ENCODE measurements around the gene C1QTNF6. TPM values are rescaled to one million over a fixed set of nuclear protein-coding genes. Genes with fewer than 3 reads are reported as not detected.

Gene C1QTNF6
- total RNA-seq, 2 donors from 2014 or later, result 9.3 to 16.7 TPM

- no peaks in the 10 kb centered on the region for H3K27me3 ChIP-seq
- DNase-seq, result no peak
- no peak overlapping the region for H3K27ac ChIP-seq
- no peak overlapping the region for H3K9ac ChIP-seq (ENCODE audit: low read depth in 2 of 2, low read length in 2 of 2)
- no peak for TF ChIP-seq CTCF (IDR thresholded peaks at IDR 0.05)
- H3K36me3 ChIP-seq, result no peaks in the 10 kb centered on the region
- no peak overlapping the region for H3K4me3 ChIP-seq
- intact Hi-C loops (cut with DNase I), result no loop called here
- no peaks in the 10 kb centered on the region for H3K9me3 ChIP-seq
- H3K4me1 ChIP-seq, result no peaks in the 10 kb centered on the region
Measured at GRCh38 chr22:37224757-37225420, 36.8 kb upstream of the C1QTNF6 start.

- peak overlapping the region; percentile 17 for H3K27ac ChIP-seq
- H3K4me1 ChIP-seq, result no peaks in the 10 kb centered on the region
- H3K9me3 ChIP-seq, result no peaks in the 10 kb centered on the region
- DNase-seq, result no peak
- H3K36me3 ChIP-seq, result no peaks in the 10 kb centered on the region
- no peak overlapping the region for H3K9ac ChIP-seq (ENCODE audit: low read depth in 2 of 2, low read length in 2 of 2)
- H3K27me3 ChIP-seq, result no peaks in the 10 kb centered on the region
- no peak for TF ChIP-seq CTCF (IDR thresholded peaks at IDR 0.05)
- intact Hi-C loops (cut with DNase I), result no loop called here
- H3K4me3 ChIP-seq, result no peak overlapping the region
Measured at GRCh38 chr22:37223965-37224551, 36.0 kb upstream of the C1QTNF6 start.

GRCh38 chr22:37222440-37222971, 34.5 kb upstream of the C1QTNF6 start:
- no peaks in the 10 kb centered on the region for H3K4me1 ChIP-seq
- H3K36me3 ChIP-seq, result no peaks in the 10 kb centered on the region
- no peak for TF ChIP-seq CTCF (IDR thresholded peaks at IDR 0.05)
- intact Hi-C loops (cut with DNase I), result no loop called here
- no peaks in the 10 kb centered on the region for H3K9me3 ChIP-seq
- DNase-seq, result no peak
- H3K9ac ChIP-seq (ENCODE audit: low read depth in 2 of 2, low read length in 2 of 2), result no peak overlapping the region
- H3K27ac ChIP-seq, result peak overlapping the region; percentile 63
- no peaks in the 10 kb centered on the region for H3K27me3 ChIP-seq
- no peak overlapping the region for H3K4me3 ChIP-seq

GRCh38 chr22:37221424-37222333, 33.6 kb upstream of the C1QTNF6 start:
- no peaks in the 10 kb centered on the region for H3K9me3 ChIP-seq
- H3K27me3 ChIP-seq, result no peaks in the 10 kb centered on the region
- no peaks in the 10 kb centered on the region for H3K4me1 ChIP-seq
- peak overlapping the region; percentile 63 for H3K27ac ChIP-seq
- no peak overlapping the region for H3K9ac ChIP-seq (ENCODE audit: low read depth in 2 of 2, low read length in 2 of 2)
- H3K36me3 ChIP-seq, result no peaks in the 10 kb centered on the region
- H3K4me3 ChIP-seq, result no peak overlapping the region
- TF ChIP-seq CTCF (IDR thresholded peaks at IDR 0.05), result no peak
- intact Hi-C loops (cut with DNase I), result no loop called here
- no peak for DNase-seq

- Histone ChIP-seq H3K27ac (no peak overlapping the region), H3K9ac (ENCODE audit: low read depth in 2 of 2, low read length in 2 of 2) (peak overlapping the region in 1 of 2 donors; percentile 8), H3K4me1 (no peaks in the 10 kb centered on the region), H3K27me3 (no peaks in the 10 kb centered on the region), H3K4me3 (no peak overlapping the region), H3K36me3 (no peaks in the 10 kb centered on the region), H3K9me3 (no peaks in the 10 kb centered on the region)
- intact Hi-C loops (cut with DNase I), result no loop called here
- no peak for TF ChIP-seq CTCF (IDR thresholded peaks at IDR 0.05)
- DNase-seq, result no peak
Measured at GRCh38 chr22:37220543-37220981, 32.5 kb upstream of the C1QTNF6 start.
